Neutrophil (primary cell): ENCODE measurements around the gene CAV1.

Source experiments
- H3K27ac ChIP-seq: fragments of 200-600 bp; sonication (generic); 2 replicates; pipeline ENCODE4 v1.5.1; 2016; ENCODE audit warnings: mild to moderate bottlenecking, moderate library complexity
- H3K27me3 ChIP-seq: fragments of 200-600 bp; sonication (generic); 2 replicates; pipeline ENCODE4 v1.6.0; 2016; ENCODE audit warnings: mild to moderate bottlenecking
- H3K36me3 ChIP-seq: fragments of 200-600 bp; sonication (generic); 2 replicates; pipeline ENCODE4 v1.5.1; 2017
- H3K4me1 ChIP-seq, 2 experiments: fragments of 200-600 bp in 1 of 2; sonication (generic) in 1 of 2; 1 replicate in 1 of 2; 2 replicates in 1 of 2; pipeline versions ENCODE4 v1.5.1 to v1.6.1; 2013 to 2016; ENCODE audit warnings: low read depth in 1 of 2, low read length in 1 of 2, mild to moderate bottlenecking in 1 of 2, moderate library complexity in 1 of 2; ENCODE audit not compliant: control insufficient read depth in 1 of 2, insufficient read depth in 1 of 2
- H3K4me3 ChIP-seq, 2 experiments: fragments of 200-600 bp in 1 of 2; sonication (generic) in 1 of 2; 1 replicate in 1 of 2; 2 replicates in 1 of 2; pipeline ENCODE4 v1.5.1; 2013 to 2016; ENCODE audit warnings: low read depth in 1 of 2, low read length in 1 of 2, mild to moderate bottlenecking in 1 of 2, moderate library complexity in 1 of 2
- H3K9me3 ChIP-seq: fragments of 200-600 bp; sonication (generic); 2 replicates; pipeline ENCODE4 v1.5.1; 2016
- CTCF ChIP-seq: fragments of 200-600 bp; sonication (generic); IDR thresholded peaks from 2 replicates; pipeline ENCODE4 v1.5.1; 2016; ENCODE audit warnings: antibody characterized with exemption

CAV1 gene

GRCh38 chr7:116542618-116543017 is 17.8 kb downstream of the CAV1 start:
- H3K9me3 ChIP-seq = no peaks in the 10 kb centered on the region
- H3K27ac ChIP-seq = no peak overlapping the region
- no peaks in the 10 kb centered on the region for H3K36me3 ChIP-seq
- no peaks in the 10 kb centered on the region for H3K27me3 ChIP-seq
- H3K4me3 ChIP-seq = no peak overlapping the region
- H3K4me1 ChIP-seq = no peaks in the 10 kb centered on the region
- TF ChIP-seq CTCF = no peak

GRCh38 chr7:116543664-116544063 is 18.8 kb downstream of the CAV1 start:
- Histone ChIP-seq H3K27me3 (no peaks in the 10 kb centered on the region), H3K4me1 (no peaks in the 10 kb centered on the region), H3K9me3 (no peaks in the 10 kb centered on the region), H3K36me3 (no peaks in the 10 kb centered on the region), H3K27ac (no peak overlapping the region), H3K4me3 (no peak overlapping the region)
- TF ChIP-seq CTCF = no peak

- H3K9me3 ChIP-seq = no peaks in the 10 kb centered on the region
- no peaks in the 10 kb centered on the region for H3K4me1 ChIP-seq
- H3K36me3 ChIP-seq = no peaks in the 10 kb centered on the region
- TF ChIP-seq CTCF = no peak
- no peaks in the 10 kb centered on the region for H3K27me3 ChIP-seq
- H3K27ac ChIP-seq = no peak overlapping the region
- H3K4me3 ChIP-seq = no peak overlapping the region
These were observed 19.7 kb downstream of the CAV1 start for GRCh38 chr7:116544487-116544886.

GRCh38 chr7:116545411-116545993 is 20.7 kb downstream of the CAV1 start:
- H3K4me3 ChIP-seq = no peak overlapping the region
- no peak overlapping the region for H3K27ac ChIP-seq
- TF ChIP-seq CTCF = no peak
- no peaks in the 10 kb centered on the region for H3K9me3 ChIP-seq
- H3K27me3 ChIP-seq = no peaks in the 10 kb centered on the region
- H3K36me3 ChIP-seq = no peaks in the 10 kb centered on the region
- H3K4me1 ChIP-seq = no peaks in the 10 kb centered on the region

- H3K36me3 ChIP-seq = no peaks in the 10 kb centered on the region
- no peaks in the 10 kb centered on the region for H3K9me3 ChIP-seq
- H3K4me3 ChIP-seq = no peak overlapping the region
- H3K27me3 ChIP-seq = no peaks in the 10 kb centered on the region
- H3K27ac ChIP-seq = no peak overlapping the region
- no peak for TF ChIP-seq CTCF
- no peaks in the 10 kb centered on the region for H3K4me1 ChIP-seq
These were observed 21.2 kb downstream of the CAV1 start for GRCh38 chr7:116546054-116546453.

- no peak overlapping the region for H3K4me3 ChIP-seq
- TF ChIP-seq CTCF = no peak
- H3K27ac ChIP-seq = no peak overlapping the region
- no peaks in the 10 kb centered on the region for H3K4me1 ChIP-seq
- no peaks in the 10 kb centered on the region for H3K27me3 ChIP-seq
- H3K36me3 ChIP-seq = no peaks in the 10 kb centered on the region
- H3K9me3 ChIP-seq = no peaks in the 10 kb centered on the region
These were observed 22.1 kb downstream of the CAV1 start for GRCh38 chr7:116546916-116547315.
